Spleen (tissue), 7 donors: Measurements from ENCODE around the gene FLG.

Experiments
- POLR2A ChIP-seq, 3 donors: fragments of 450-650 bp; IDR thresholded peaks; one replicate each; pipeline ENCODE4 v1.5.1; 2017; ENCODE audit warnings: antibody characterized with exemption in 3 of 3, mild to moderate bottlenecking in 1 of 3
- TF ChIP-seq, protein P1 (sequence below), 11 experiments: fragments of 200-600 bp in 7 of 11; fragments of 450-650 bp in 4 of 11; sonication (generic) in 4 of 11; IDR thresholded peaks in 8 of 11; conservative IDR thresholded peaks in 3 of 11; 1 replicate in 7 of 11; 2 replicates in 4 of 11; pipeline versions ENCODE4 v1.4.0 to v1.8.0; 2016 to 2021; ENCODE audit warnings: antibody characterized with exemption in 11 of 11, inconsistent platforms in 4 of 11, mild to moderate bottlenecking in 1 of 11
- donor health status: DM: no; HTN: no; CAD: no; lungs with moderate emphysema.
- donor health status: DM: no; HTN: no; CAD: no.
- donor health status: DM: no; HTN: no; CAD: no.

DNA sequence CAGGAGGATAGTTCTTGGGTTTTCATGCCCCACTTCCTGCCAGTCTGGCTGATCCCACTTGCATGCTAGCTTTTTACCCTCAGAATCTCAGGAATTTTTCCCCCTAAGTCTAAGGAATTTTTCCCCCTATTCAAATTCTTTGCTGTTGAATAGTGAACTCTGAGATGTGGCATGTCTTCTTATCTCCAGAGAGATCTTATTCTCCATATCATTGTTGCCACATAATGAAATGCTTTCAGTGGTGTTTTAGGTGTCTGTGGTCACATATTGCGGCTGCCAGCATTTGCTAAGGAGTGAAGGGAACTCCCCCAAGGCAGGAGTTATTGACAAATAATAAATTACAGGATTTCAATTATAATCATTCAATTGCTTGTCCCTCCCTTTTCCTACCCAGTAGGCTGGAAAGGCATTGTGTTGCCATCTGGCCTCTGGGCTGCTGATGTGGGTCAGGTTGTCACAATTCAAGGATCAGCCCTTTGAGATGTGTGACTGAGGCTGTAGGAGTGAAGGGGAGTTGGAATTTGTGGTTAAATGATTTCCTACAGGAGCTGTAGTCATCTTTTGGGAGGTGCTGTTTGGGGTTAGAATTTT, 3.9 kb upstream of the FLG start:
- TF ChIP-seq, protein P1, sequence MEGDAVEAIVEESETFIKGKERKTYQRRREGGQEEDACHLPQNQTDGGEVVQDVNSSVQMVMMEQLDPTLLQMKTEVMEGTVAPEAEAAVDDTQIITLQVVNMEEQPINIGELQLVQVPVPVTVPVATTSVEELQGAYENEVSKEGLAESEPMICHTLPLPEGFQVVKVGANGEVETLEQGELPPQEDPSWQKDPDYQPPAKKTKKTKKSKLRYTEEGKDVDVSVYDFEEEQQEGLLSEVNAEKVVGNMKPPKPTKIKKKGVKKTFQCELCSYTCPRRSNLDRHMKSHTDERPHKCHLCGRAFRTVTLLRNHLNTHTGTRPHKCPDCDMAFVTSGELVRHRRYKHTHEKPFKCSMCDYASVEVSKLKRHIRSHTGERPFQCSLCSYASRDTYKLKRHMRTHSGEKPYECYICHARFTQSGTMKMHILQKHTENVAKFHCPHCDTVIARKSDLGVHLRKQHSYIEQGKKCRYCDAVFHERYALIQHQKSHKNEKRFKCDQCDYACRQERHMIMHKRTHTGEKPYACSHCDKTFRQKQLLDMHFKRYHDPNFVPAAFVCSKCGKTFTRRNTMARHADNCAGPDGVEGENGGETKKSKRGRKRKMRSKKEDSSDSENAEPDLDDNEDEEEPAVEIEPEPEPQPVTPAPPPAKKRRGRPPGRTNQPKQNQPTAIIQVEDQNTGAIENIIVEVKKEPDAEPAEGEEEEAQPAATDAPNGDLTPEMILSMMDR (IDR thresholded peaks at IDR 0.05 in 8 of 11, conservative IDR thresholded peaks at IDR 0.05 in 3 of 11): no peak
- no peak for TF ChIP-seq POLR2A (IDR thresholded peaks at IDR 0.05)
